HepG2 (cell line): ENCODE data around the gene TUBA4B. TPM values are rescaled to one million over a fixed set of nuclear protein-coding genes. Genes with fewer than 3 reads are reported as not detected.

Source experiments
- ETV5 ChIP-seq: IDR thresholded peaks from 2 replicates; pipeline ENCODE4 v1.6.1; 2018; ENCODE audit warnings: missing biosample characterization, missing genetic modification reagents, inconsistent platforms, borderline replicate concordance
- GABPB1 ChIP-seq: IDR thresholded peaks from 2 replicates; pipeline ENCODE4 v1.6.1; 2016; ENCODE audit warnings: mild to moderate bottlenecking, missing genetic modification reagents, moderate library complexity, missing compliant biosample characterization
- ONECUT2 ChIP-seq: sonication (generic); formaldehyde crosslinking; IDR thresholded peaks from 2 replicates; pipeline ENCODE4 v1.4.0; 2020; ENCODE audit warnings: missing genetic modification reagents
- RORA ChIP-seq: sonication (generic); formaldehyde crosslinking; IDR thresholded peaks from 2 replicates; pipeline ENCODE4 v1.5.0; 2020; ENCODE audit warnings: mild to moderate bottlenecking, missing genetic modification reagents, moderate library complexity
- ZFP36L1 ChIP-seq: sonication (generic); formaldehyde crosslinking; IDR thresholded peaks from 2 replicates; pipeline ENCODE4 v1.8.0; 2022; ENCODE audit warnings: mild to moderate bottlenecking, missing genetic modification reagents, moderate library complexity
- ZNF17 ChIP-seq: sonication (generic); formaldehyde crosslinking; IDR thresholded peaks from 2 replicates; pipeline ENCODE4 v1.5.0; 2020; ENCODE audit warnings: mild to moderate bottlenecking, missing genetic modification reagents
- ZNF24 ChIP-seq: fragments of 450-650 bp; IDR thresholded peaks from 2 replicates; pipeline ENCODE4 v1.6.1; 2017; ENCODE audit warnings: antibody characterized with exemption, mild to moderate bottlenecking
- ZNF737 ChIP-seq: sonication (generic); formaldehyde crosslinking; IDR thresholded peaks from 2 replicates; pipeline ENCODE4 v1.5.0; 2020; ENCODE audit warnings: missing genetic modification reagents, mild to moderate bottlenecking, borderline replicate concordance
- ZSCAN31 ChIP-seq: sonication (generic); formaldehyde crosslinking; IDR thresholded peaks from 2 replicates; pipeline ENCODE4 v1.5.0; 2020; ENCODE audit warnings: low read depth, mild to moderate bottlenecking, missing genetic modification reagents
- ZSCAN9 ChIP-seq: IDR thresholded peaks from 2 replicates; pipeline ENCODE4 v1.6.1; 2016; ENCODE audit warnings: borderline replicate concordance
- ZZZ3 ChIP-seq: sonication (generic); formaldehyde crosslinking; IDR thresholded peaks from 2 replicates; pipeline ENCODE4 v1.4.0; 2020; ENCODE audit warnings: missing genetic modification reagents, mild to moderate bottlenecking, borderline replicate concordance
- polyA plus RNA-seq, 8 experiments: library from polyadenylated mRNA; depleted of rRNA in 3 of 8; stranded (reverse) in 7 of 8; unstranded in 1 of 8; fragments of >200 nt; fragmentation: Illumina TruSeq in 4 of 8; extraction: Trizol in 4 of 8; gene quantifications; 2 replicates each; pipeline versions ENCODE4 v1.2.1 to v1.2.3, GENCODE V29; 2011 to 2016; ENCODE audit warnings: low read depth in 4 of 8, missing spikeins in 1 of 8, mixed read lengths in 1 of 8; ENCODE audit not compliant: insufficient read depth in 1 of 8
- total RNA-seq, 5 experiments: library from RNA; depleted of rRNA; stranded (reverse); fragments of >200 nt; fragmentation: Illumina TruSeq; extraction: Trizol; gene quantifications; 2 replicates each; pipeline ENCODE4 v1.2.3, GENCODE V29; 2016; ENCODE audit warnings: low read depth in 1 of 5
- TF ChIP-seq, protein P1 (sequence below): sonication (generic); formaldehyde crosslinking; IDR thresholded peaks from 2 replicates; pipeline ENCODE4 v1.9.0; 2021; ENCODE audit warnings: missing genetic modification reagents, mild to moderate bottlenecking, borderline replicate concordance
- TF ChIP-seq, protein P2 (sequence below): sonication (generic); formaldehyde crosslinking; IDR thresholded peaks from 2 replicates; pipeline ENCODE4 v1.8.1; 2023; ENCODE audit warnings: missing genetic modification reagents, inconsistent platforms, borderline replicate concordance
- TF ChIP-seq, protein P3 (sequence below): sonication (generic); formaldehyde crosslinking; IDR thresholded peaks from 2 replicates; pipeline ENCODE4 v1.5.0; 2020; ENCODE audit warnings: mild to moderate bottlenecking, missing genetic modification reagents
- TF ChIP-seq, protein P4 (sequence below): sonication (generic); formaldehyde crosslinking; IDR thresholded peaks from 2 replicates; pipeline ENCODE4 v1.4.0; 2020; ENCODE audit warnings: missing genetic modification reagents, borderline replicate concordance
- TF ChIP-seq, protein P5 (sequence below): sonication (generic); formaldehyde crosslinking; conservative IDR thresholded peaks from 2 replicates; pipeline ENCODE4 v1.4.0; 2020; ENCODE audit warnings: mild to moderate bottlenecking, missing genetic modification reagents, moderate library complexity

Gene TUBA4B
- total and polyA plus RNA-seq, 2 of the 13 experiments (the other 11 are each of a cell fraction or from before 2014, with no cell fraction given), result 0.18 to 0.22 TPM

DNA sequence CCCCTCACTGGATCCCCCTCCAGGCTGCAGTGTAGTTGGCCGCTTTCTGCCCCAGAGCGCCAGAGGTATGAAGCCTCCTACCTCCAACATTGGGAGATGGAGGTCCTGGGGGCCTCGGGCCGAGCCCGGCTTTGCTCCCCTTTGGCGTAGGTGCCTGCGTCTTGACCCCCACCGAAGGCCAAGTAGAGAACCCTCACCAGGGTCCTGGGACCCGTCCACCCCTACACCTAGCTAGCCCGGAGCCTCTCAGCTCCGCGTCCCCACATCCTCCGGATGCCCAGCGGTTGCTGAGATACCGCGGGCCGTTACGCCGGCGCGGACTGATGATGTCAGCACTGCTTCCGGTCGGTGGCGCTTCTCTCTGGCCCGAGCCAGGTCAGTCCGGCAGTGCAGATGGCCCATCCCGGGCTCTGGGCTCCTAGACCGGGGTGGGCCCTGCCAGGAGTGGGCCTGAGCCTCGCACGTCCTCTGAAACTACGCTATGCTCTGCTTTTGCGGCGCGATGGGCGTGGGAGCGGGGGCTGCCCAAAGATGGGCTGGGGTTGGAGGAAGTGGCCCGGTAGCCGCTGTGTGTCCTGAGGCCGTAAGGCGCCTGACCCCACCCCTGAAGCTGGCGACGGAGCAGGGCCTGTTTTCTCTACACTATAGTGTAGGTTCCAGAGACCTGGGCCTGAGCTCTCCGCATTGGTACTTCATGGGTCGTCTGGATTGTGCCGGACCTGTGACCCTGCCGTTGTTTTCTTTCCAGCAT lies 7.7 kb upstream of the TUBA4B start, which contains the start of the genes GLB1L and STK16 (continued):
- TF ChIP-seq, protein P1, sequence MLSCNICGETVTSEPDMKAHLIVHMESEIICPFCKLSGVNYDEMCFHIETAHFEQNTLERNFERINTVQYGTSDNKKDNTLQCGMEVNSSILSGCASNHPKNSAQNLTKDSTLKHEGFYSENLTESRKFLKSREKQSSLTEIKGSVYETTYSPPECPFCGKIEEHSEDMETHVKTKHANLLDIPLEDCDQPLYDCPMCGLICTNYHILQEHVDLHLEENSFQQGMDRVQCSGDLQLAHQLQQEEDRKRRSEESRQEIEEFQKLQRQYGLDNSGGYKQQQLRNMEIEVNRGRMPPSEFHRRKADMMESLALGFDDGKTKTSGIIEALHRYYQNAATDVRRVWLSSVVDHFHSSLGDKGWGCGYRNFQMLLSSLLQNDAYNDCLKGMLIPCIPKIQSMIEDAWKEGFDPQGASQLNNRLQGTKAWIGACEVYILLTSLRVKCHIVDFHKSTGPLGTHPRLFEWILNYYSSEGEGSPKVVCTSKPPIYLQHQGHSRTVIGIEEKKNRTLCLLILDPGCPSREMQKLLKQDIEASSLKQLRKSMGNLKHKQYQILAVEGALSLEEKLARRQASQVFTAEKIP (CRISPR knock-in tag), result no peak
- peak; percentile 99 for TF ChIP-seq ETV5 (CRISPR knock-in tag)
- TF ChIP-seq, protein P2, sequence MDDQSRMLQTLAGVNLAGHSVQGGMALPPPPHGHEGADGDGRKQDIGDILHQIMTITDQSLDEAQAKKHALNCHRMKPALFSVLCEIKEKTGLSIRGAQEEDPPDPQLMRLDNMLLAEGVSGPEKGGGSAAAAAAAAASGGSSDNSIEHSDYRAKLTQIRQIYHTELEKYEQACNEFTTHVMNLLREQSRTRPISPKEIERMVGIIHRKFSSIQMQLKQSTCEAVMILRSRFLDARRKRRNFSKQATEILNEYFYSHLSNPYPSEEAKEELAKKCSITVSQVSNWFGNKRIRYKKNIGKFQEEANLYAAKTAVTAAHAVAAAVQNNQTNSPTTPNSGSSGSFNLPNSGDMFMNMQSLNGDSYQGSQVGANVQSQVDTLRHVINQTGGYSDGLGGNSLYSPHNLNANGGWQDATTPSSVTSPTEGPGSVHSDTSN (CRISPR knock-in tag), result no peak
- no peak; the same call in 1 of the 2 replicates for TF ChIP-seq ZFP36L1 (CRISPR knock-in tag)
- TF ChIP-seq ZNF737, result peak; percentile 94; the same call in 1 of the 2 replicates
- no peak for TF ChIP-seq ZNF24
- TF ChIP-seq ZSCAN31 (CRISPR knock-in tag), result peak; percentile 87; the same call in 1 of the 2 replicates
- no peak for TF ChIP-seq RORA (CRISPR knock-in tag)
- TF ChIP-seq GABPB1 (CRISPR knock-in tag), result peak; percentile 100
- TF ChIP-seq ZSCAN9 (CRISPR knock-in tag), result peak; percentile 94
- no peak for TF ChIP-seq ZNF17 (CRISPR knock-in tag)
- TF ChIP-seq, protein P3, sequence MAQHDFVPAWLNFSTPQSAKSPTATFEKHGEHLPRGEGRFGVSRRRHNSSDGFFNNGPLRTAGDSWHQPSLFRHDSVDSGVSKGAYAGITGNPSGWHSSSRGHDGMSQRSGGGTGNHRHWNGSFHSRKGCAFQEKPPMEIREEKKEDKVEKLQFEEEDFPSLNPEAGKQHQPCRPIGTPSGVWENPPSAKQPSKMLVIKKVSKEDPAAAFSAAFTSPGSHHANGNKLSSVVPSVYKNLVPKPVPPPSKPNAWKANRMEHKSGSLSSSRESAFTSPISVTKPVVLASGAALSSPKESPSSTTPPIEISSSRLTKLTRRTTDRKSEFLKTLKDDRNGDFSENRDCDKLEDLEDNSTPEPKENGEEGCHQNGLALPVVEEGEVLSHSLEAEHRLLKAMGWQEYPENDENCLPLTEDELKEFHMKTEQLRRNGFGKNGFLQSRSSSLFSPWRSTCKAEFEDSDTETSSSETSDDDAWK (CRISPR knock-in tag), result no peak
- TF ChIP-seq ZZZ3 (CRISPR knock-in tag), result peak; percentile 93
- TF ChIP-seq ONECUT2 (CRISPR knock-in tag), result no peak
- TF ChIP-seq, protein P4, sequence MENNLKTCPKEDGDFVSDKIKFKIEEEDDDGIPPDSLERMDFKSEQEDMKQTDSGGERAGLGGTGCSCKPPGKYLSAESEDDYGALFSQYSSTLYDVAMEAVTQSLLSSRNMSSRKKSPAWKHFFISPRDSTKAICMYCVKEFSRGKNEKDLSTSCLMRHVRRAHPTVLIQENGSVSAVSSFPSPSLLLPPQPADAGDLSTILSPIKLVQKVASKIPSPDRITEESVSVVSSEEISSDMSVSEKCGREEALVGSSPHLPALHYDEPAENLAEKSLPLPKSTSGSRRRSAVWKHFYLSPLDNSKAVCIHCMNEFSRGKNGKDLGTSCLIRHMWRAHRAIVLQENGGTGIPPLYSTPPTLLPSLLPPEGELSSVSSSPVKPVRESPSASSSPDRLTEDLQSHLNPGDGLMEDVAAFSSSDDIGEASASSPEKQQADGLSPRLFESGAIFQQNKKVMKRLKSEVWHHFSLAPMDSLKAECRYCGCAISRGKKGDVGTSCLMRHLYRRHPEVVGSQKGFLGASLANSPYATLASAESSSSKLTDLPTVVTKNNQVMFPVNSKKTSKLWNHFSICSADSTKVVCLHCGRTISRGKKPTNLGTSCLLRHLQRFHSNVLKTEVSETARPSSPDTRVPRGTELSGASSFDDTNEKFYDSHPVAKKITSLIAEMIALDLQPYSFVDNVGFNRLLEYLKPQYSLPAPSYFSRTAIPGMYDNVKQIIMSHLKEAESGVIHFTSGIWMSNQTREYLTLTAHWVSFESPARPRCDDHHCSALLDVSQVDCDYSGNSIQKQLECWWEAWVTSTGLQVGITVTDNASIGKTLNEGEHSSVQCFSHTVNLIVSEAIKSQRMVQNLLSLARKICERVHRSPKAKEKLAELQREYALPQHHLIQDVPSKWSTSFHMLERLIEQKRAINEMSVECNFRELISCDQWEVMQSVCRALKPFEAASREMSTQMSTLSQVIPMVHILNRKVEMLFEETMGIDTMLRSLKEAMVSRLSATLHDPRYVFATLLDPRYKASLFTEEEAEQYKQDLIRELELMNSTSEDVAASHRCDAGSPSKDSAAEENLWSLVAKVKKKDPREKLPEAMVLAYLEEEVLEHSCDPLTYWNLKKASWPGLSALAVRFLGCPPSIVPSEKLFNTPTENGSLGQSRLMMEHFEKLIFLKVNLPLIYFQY (CRISPR knock-in tag), result peak; percentile 94
- TF ChIP-seq, protein P5, sequence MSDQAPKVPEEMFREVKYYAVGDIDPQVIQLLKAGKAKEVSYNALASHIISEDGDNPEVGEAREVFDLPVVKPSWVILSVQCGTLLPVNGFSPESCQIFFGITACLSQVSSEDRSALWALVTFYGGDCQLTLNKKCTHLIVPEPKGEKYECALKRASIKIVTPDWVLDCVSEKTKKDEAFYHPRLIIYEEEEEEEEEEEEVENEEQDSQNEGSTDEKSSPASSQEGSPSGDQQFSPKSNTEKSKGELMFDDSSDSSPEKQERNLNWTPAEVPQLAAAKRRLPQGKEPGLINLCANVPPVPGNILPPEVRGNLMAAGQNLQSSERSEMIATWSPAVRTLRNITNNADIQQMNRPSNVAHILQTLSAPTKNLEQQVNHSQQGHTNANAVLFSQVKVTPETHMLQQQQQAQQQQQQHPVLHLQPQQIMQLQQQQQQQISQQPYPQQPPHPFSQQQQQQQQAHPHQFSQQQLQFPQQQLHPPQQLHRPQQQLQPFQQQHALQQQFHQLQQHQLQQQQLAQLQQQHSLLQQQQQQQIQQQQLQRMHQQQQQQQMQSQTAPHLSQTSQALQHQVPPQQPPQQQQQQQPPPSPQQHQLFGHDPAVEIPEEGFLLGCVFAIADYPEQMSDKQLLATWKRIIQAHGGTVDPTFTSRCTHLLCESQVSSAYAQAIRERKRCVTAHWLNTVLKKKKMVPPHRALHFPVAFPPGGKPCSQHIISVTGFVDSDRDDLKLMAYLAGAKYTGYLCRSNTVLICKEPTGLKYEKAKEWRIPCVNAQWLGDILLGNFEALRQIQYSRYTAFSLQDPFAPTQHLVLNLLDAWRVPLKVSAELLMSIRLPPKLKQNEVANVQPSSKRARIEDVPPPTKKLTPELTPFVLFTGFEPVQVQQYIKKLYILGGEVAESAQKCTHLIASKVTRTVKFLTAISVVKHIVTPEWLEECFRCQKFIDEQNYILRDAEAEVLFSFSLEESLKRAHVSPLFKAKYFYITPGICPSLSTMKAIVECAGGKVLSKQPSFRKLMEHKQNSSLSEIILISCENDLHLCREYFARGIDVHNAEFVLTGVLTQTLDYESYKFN (CRISPR knock-in tag), result peak; percentile 75
